Measurements from ENCODE around the gene TMA7B.
"Not testable (repeated sequence)": the region's sequence is repeated elsewhere in the genome, so short reads cannot be mapped to it uniquely, and the experiment has no call there.

TMA7B gene

GRCh38 chr22:39985383-39986035 is 25.3 kb downstream of the TMA7B start:
- no peak for DNase-seq

GRCh38 chr22:39988386-39989114 is 28.4 kb downstream of the TMA7B start:
- DNase-seq = no peak

- DNase-seq = no peak
Measured at GRCh38 chr22:39989633-39990032, 29.4 kb downstream of the TMA7B start.

GRCh38 chr22:39990686-39991085 is 30.5 kb downstream of the TMA7B start:
- DNase-seq = no peak

- DNase-seq = no peak
Measured at GRCh38 chr22:39991159-39991860, 31.1 kb downstream of the TMA7B start.

- DNase-seq = no peak
Measured at GRCh38 chr22:39992088-39992826, 32.1 kb downstream of the TMA7B start.

- not testable (repeated sequence) for DNase-seq
Measured at GRCh38 chr22:39992894-39993293, 32.7 kb downstream of the TMA7B start.

GRCh38 chr22:39994041-39994565 is 33.9 kb downstream of the TMA7B start:
- DNase-seq = no peak

- DNase-seq = no peak
Measured at GRCh38 chr22:39994566-39995392, 34.6 kb downstream of the TMA7B start, which contains the start of gene FAM83F. Gene FAM83F, plus strand, starts transcription at chr22:39994954. Its CDS starts 89 bp downstream, at chr22:39995043.

- DNase-seq = no peak
Measured at GRCh38 chr22:39995393-39996252, 35.4 kb downstream of the TMA7B start.

- DNase-seq = no peak
Measured at GRCh38 chr22:39996732-39997131, 36.5 kb downstream of the TMA7B start.

GRCh38 chr22:39997421-39997820 is 37.2 kb downstream of the TMA7B start:
- no peak for DNase-seq

GRCh38 chr22:39997939-39998726 is 37.9 kb downstream of the TMA7B start:
- no peak for DNase-seq

- no peak for DNase-seq
Measured at GRCh38 chr22:39999144-39999757, 39.1 kb downstream of the TMA7B start.

GRCh38 chr22:40000171-40000570 is 40.0 kb downstream of the TMA7B start:
- no peak for DNase-seq

- no peak for DNase-seq
Measured at GRCh38 chr22:40001106-40001505, 40.9 kb downstream of the TMA7B start.

- no peak for DNase-seq
Measured at GRCh38 chr22:40001800-40002577, 41.8 kb downstream of the TMA7B start.

- DNase-seq = no peak
Measured at GRCh38 chr22:40002935-40003715, 42.9 kb downstream of the TMA7B start.
